ENCODE measurements around the gene UBE2QL1.

GRCh38 chr5:6439588-6440550 lies 8.8 kb upstream of the UBE2QL1 start:
- TF ChIP-seq PATZ1 (CRISPR knock-in tag; IDR thresholded peaks at IDR 0.05; ENCODE audit: borderline replicate concordance) (no peak), ZFP30 (CRISPR knock-in tag; IDR thresholded peaks at IDR 0.05) (no peak), OSR1 (CRISPR knock-in tag; IDR thresholded peaks at IDR 0.05) (no peak)
